Stomach smooth muscle (tissue), 2 donors: ENCODE results near the gene MGRN1.
"Not testable (repeated sequence)": the region's sequence is repeated elsewhere in the genome, so short reads cannot be mapped to it uniquely, and the experiment has no call there.

Source experiments
- H3K27ac ChIP-seq: one replicate; pipeline ENCODE4 v1.7.0; 2013; ENCODE audit warnings: mild to moderate bottlenecking, low read length, inconsistent platforms
- H3K27me3 ChIP-seq, 2 donors: one replicate each; pipeline ENCODE4 v1.7.0; 2013; ENCODE audit warnings: low read length in 2 of 2; ENCODE audit not compliant: insufficient read depth in 2 of 2, control insufficient read depth in 1 of 2
- H3K36me3 ChIP-seq, 2 donors: one replicate each; pipeline ENCODE4 v1.7.0; 2013; ENCODE audit warnings: low read length in 2 of 2; ENCODE audit not compliant: control insufficient read depth in 2 of 2, insufficient read depth in 2 of 2
- H3K4me1 ChIP-seq: one replicate; pipeline ENCODE4 v1.7.0; 2013; ENCODE audit warnings: low read length; ENCODE audit not compliant: control insufficient read depth, insufficient read depth
- H3K4me3 ChIP-seq, 2 donors: one replicate each; pipeline ENCODE4 v1.7.0; 2013; ENCODE audit warnings: low read length in 2 of 2
- H3K9ac ChIP-seq, 2 donors: one replicate each; pipeline ENCODE4 v1.7.0; 2013; ENCODE audit warnings: low read length in 2 of 2, mild to moderate bottlenecking in 1 of 2
- H3K9me3 ChIP-seq, 2 donors: one replicate each; pipeline ENCODE4 v1.7.0; 2013; ENCODE audit warnings: low read length in 2 of 2; ENCODE audit not compliant: control insufficient read depth in 2 of 2
- donor health status: healthy.
- donor health status: Pancreatic carcinoma.

MGRN1 gene

GRCh38 chr16:4728676-4729075 is 104.0 kb downstream of the MGRN1 start:
- Histone ChIP-seq H3K27ac (no peak overlapping the region), H3K36me3 (peaks cover 18 to 36% of the 10 kb centered on the region in 2 donors), H3K27me3 (no peaks in the 10 kb centered on the region), H3K9me3 (no peaks in the 10 kb centered on the region), H3K4me1 (peaks cover 9% of the 10 kb centered on the region), H3K4me3 (no peak overlapping the region), H3K9ac (no peak overlapping the region)

- Histone ChIP-seq H3K4me3 (no peak overlapping the region), H3K36me3 (peaks cover 18 to 33% of the 10 kb centered on the region in 2 donors), H3K9me3 (no peaks in the 10 kb centered on the region), H3K27ac (no peak overlapping the region), H3K9ac (no peak overlapping the region), H3K27me3 (no peaks in the 10 kb centered on the region), H3K4me1 (peaks cover 12% of the 10 kb centered on the region)
Observed at GRCh38 chr16:4729876-4730275, 105.2 kb downstream of the MGRN1 start.

GRCh38 chr16:4733211-4733742 is 108.7 kb downstream of the MGRN1 start:
- H3K27me3 ChIP-seq = peaks cover 0 to 2% of the 10 kb centered on the region in 2 donors
- peak overlapping the region; percentile 60 for H3K27ac ChIP-seq
- peak overlapping the region; percentile 69 to 78 for H3K9ac ChIP-seq
- H3K36me3 ChIP-seq = peaks cover 10 to 15% of the 10 kb centered on the region in 2 donors
- peaks cover 17% of the 10 kb centered on the region for H3K4me1 ChIP-seq
- H3K9me3 ChIP-seq = no peaks in the 10 kb centered on the region
- peak overlapping the region; percentile 87 to 95 for H3K4me3 ChIP-seq

- Histone ChIP-seq H3K9ac (peak overlapping the region; percentile 69 to 78), H3K27me3 (peaks cover 0 to 2% of the 10 kb centered on the region in 2 donors), H3K9me3 (no peaks in the 10 kb centered on the region), H3K27ac (peak overlapping the region; percentile 60), H3K4me1 (peaks cover 17% of the 10 kb centered on the region), H3K36me3 (peaks cover 8 to 12% of the 10 kb centered on the region in 2 donors), H3K4me3 (peak overlapping the region; percentile 87 to 95)
Observed at GRCh38 chr16:4733747-4734062, 109.1 kb downstream of the MGRN1 start.

GRCh38 chr16:4734063-4734729 is 109.6 kb downstream of the MGRN1 start, which contains the start of the genes ANKS3 and DNAAF8:
Gene ANKS3, minus strand, starts transcription at chr16:4734271. Its CDS starts 4,122 bp downstream, at chr16:4730149.
Gene DNAAF8, plus strand, starts transcription at chr16:4734537. Its CDS starts 1,978 bp downstream, at chr16:4736515.
- H3K4me3 ChIP-seq = peak within 1 kb of the TSS; percentile 87 to 95

GRCh38 chr16:4734730-4735535 is 110.3 kb downstream of the MGRN1 start:
- Histone ChIP-seq H3K27ac (peak overlapping the region; percentile 76), H3K4me3 (peak overlapping the region; percentile 87 to 95), H3K27me3 (peaks cover 0 to 2% of the 10 kb centered on the region in 2 donors), H3K9me3 (no peaks in the 10 kb centered on the region), H3K4me1 (peaks cover 17% of the 10 kb centered on the region), H3K9ac (peak overlapping the region; percentile 78 to 79), H3K36me3 (peaks cover 0 to 4% of the 10 kb centered on the region in 2 donors)

More at GRCh38 chr16:4734063-4734729, 109.6 kb downstream of the MGRN1 start, which contains the start of the genes ANKS3 and DNAAF8:
- peaks cover 0 to 2% of the 10 kb centered on the region in 2 donors for H3K27me3 ChIP-seq
- peaks cover 17% of the 10 kb centered on the region for H3K4me1 ChIP-seq
- peaks cover 3 to 8% of the 10 kb centered on the region in 2 donors for H3K36me3 ChIP-seq
- peak within 1 kb of the TSS; percentile 76 for H3K27ac ChIP-seq
- H3K9ac ChIP-seq = peak within 1 kb of the TSS; percentile 78 to 79
- no peaks in the 10 kb centered on the region for H3K9me3 ChIP-seq

GRCh38 chr16:4736546-4736945 is 111.9 kb downstream of the MGRN1 start:
- Histone ChIP-seq H3K27me3 (peaks cover 0 to 2% of the 10 kb centered on the region in 2 donors), H3K36me3 (no peaks in the 10 kb centered on the region), H3K4me3 (no peak overlapping the region), H3K9me3 (no peaks in the 10 kb centered on the region), H3K4me1 (peaks cover 17% of the 10 kb centered on the region), H3K27ac (no peak overlapping the region), H3K9ac (no peak overlapping the region)

- Histone ChIP-seq H3K4me3 (no peak overlapping the region), H3K9me3 (no peaks in the 10 kb centered on the region), H3K27ac (no peak overlapping the region), H3K36me3 (no peaks in the 10 kb centered on the region), H3K4me1 (peaks cover 15% of the 10 kb centered on the region), H3K9ac (no peak overlapping the region), H3K27me3 (peaks cover 0 to 2% of the 10 kb centered on the region in 2 donors)
Observed at GRCh38 chr16:4737545-4737944, 112.9 kb downstream of the MGRN1 start.

GRCh38 chr16:4738370-4738769 is 113.7 kb downstream of the MGRN1 start:
- H3K36me3 ChIP-seq, H3K27ac ChIP-seq, H3K4me3 ChIP-seq: not testable (repeated sequence)

More at GRCh38 chr16:4738370-4738769, 113.7 kb downstream of the MGRN1 start:
- H3K9me3 ChIP-seq, H3K27me3 ChIP-seq, H3K9ac ChIP-seq: not testable (repeated sequence)
- peaks cover 17% of the 10 kb centered on the region for H3K4me1 ChIP-seq
